GM21367 (cell line): Measurements from ENCODE around the gene AFAP1L1.

Source experiments
- ATAC-seq: cut with Tn5 transposase; IDR thresholded peaks from one replicate; pipeline ENCODE4 v1.9.1; 2021; ENCODE audit not compliant: unreplicated experiment

Gene AFAP1L1

DNA sequence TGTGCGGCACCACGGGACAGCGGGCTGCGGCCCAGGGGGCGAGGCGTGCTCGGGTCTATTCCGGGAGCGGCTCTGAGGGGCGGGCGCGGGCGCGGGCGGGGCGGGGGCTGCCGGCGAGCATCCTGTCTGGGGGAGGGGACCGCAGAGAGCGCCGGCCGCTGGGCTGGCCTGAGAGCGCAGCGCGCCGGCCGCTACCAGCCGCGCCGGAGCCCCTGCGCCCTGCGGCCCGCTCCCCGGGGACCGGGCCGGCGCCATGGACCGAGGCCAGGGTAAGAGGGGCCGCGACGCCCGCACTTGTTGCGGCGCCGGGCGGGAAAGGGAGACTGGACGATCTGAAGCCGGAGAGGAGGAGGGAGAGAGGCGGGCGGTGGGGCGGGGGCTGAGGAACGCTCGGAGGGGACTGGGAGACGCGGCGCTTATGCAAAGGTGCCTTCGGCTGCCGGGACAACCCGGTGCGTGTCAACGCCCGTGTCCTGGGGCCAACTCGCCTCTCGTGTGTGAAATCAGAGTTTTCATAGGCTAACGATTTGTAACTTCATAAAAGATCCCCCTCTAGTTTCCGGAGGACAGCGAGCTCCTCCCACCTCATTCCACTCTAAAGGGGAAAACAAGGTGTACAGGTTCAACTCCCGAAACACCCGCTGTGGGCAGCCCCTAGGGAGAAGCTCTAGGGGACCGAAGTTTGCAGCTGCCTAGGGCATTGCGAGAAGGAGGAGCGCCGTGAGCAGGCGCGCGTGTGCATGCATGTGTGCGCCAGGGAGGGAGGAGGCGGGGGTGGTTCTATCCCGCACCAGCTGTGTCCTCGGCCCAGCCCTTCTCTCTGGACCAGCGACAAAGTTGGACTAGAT is at the start of gene AFAP1L1:
TSS of gene AFAP1L1 (plus strand) at position 144 of the 848 bp plus-strand sequence. CDS start at position 254, 110 bp downstream.
- no peak for ATAC-seq

- ATAC-seq, result no peak
Measured at GRCh38 chr5:149223081-149223848, 48.4 kb upstream of the AFAP1L1 start.

- ATAC-seq, result no peak
Measured at GRCh38 chr5:149224282-149224681, 47.4 kb upstream of the AFAP1L1 start.

DNA sequence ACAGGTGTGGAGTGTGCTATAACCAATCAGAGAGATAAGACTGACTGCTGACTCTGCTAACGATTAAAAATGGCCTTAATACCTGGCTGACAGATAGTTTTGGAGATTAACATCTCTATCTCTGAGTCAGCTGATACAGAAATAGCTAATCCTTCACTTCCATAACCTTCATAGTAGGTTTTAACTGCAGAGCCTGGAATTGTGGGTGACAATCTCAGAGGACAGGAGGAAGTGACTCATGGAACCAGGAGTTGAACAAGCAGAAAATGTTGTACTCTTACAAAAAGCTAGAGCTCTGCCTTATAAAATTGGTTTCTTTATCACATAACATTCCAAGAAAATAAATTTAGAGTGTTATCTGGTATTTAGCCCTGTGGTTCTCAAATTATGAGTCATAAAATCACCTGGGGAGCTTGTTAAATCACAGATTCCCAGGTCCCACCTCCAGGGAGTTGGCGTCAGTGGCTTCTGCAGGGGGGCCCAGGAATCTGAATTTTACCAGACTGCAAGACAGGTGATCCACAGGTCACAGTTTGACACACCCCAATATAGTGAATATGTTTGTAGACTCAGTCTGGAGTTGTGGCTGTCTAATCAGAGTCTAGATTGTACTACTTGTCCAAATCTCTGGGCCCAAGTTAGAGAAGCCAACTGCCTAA is 44.4 kb upstream of the AFAP1L1 start:
- ATAC-seq, result no peak

DNA sequence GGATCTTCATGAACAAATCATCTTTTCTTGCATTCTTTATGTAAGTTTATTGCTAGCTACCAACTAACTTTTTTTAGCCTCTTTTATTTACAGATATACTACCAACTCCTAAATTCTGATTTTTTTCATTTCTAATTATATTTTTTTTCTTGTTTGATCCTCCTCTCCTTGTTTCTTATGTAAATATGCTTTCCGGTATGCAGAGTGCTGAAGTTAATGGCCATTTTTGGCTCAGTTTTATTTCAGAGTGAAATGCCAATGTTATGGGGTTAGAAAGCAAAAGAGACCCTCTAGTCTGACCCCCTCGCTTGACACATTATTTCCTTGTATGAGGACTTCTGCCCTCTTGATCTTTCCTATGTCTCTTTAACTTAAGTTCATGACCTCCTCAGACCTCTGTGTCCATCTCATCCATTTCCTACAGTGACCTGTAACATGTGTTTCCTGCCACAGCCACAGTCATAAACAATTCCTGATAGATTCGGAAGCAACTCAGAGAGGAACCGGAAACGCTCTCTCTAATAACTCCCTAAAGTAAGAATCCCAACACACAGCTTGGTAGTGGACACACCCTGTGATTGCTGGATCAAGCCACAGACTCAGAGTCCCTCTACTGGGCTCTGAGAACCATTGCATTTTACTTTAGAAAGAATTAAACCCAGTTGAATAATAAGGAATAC is 42.9 kb upstream of the AFAP1L1 start:
- no peak for ATAC-seq

GRCh38 chr5:149229298-149229937 is 42.2 kb upstream of the AFAP1L1 start:
- no peak for ATAC-seq

GRCh38 chr5:149235841-149236240 is 35.8 kb upstream of the AFAP1L1 start:
- ATAC-seq, result no peak

- no peak for ATAC-seq
Measured at GRCh38 chr5:149237662-149238061, 34.0 kb upstream of the AFAP1L1 start.

- ATAC-seq, result no peak
Measured at GRCh38 chr5:149238540-149238939, 33.1 kb upstream of the AFAP1L1 start.

DNA sequence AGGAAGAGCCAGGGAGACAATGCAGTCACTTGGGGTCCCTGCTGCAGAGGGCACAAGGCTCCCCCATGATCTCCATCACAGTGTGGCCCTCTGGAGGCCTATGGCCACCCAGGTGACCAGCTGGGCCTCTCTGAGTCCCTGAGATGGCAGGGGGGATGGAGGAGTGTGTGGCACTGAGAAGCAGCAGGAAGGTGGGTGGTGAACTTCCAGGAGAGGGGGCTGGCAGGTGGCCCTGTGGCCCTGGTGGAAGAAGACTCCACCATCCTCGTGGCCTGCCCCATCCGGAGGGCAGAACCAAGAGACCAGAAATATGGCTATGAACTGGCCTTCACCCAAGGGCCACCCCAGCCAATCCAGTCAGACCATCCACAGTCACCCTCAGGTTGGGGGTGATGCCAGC is 31.7 kb upstream of the AFAP1L1 start:
- no peak for ATAC-seq

DNA sequence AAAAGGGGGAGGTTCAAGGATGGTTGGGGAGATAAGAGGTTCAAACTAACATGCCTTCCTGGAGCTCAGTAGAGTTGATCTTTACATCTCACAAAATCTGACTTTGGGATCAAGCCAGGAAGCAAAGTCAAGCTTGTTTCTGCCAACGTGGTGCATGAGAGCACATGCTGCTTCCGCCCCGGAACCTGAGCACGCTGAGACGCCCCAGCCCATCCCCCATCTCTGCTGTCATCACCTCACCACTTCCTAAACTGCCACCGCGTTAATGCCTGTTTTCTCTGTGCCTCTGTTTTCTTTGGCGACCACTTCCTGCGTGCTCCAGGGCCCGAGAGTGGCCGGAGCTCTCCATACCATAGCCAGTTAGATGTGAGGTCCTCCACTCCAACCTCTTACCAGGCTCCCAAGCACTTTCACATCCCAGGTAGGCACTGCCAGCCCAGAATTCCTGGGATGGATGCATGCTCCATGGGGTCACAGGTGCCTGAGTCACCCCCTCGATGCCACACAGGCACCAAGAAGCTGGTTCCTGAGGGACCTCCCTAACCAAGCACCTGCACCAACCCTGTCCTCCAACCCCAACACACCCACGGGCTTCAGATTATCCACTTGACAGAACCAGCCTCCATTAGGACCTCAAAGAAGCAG is 31.2 kb upstream of the AFAP1L1 start:
- ATAC-seq, result peak; percentile 72

GRCh38 chr5:149242339-149242738 is 29.3 kb upstream of the AFAP1L1 start:
- no peak for ATAC-seq

GRCh38 chr5:149246906-149247305 is 24.8 kb upstream of the AFAP1L1 start:
- ATAC-seq, result no peak

GRCh38 chr5:149247726-149248125 is 23.9 kb upstream of the AFAP1L1 start:
- ATAC-seq, result no peak

GRCh38 chr5:149251546-149251945 is 20.1 kb upstream of the AFAP1L1 start:
- no peak for ATAC-seq

GRCh38 chr5:149254506-149254905 is 17.2 kb upstream of the AFAP1L1 start:
- ATAC-seq, result no peak

DNA sequence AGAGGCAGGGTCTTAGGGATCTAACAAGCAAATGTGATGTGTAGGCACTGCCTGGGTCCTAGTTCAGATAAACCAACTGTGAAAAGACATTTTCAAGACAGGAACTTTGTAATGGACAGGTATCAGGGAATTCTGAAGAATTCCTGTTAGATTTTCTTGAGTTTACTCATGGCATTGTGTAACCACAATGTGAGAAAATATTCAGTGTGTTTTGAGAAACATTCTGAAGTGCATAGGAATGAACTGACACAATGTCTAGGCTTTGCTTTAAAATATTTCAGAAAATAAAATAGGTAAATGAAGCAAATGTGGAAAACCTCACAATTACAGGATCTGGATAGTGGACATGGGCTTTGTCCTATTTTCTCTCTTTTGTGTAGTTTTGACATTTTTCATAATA is 15.2 kb upstream of the AFAP1L1 start:
- no peak for ATAC-seq

DNA sequence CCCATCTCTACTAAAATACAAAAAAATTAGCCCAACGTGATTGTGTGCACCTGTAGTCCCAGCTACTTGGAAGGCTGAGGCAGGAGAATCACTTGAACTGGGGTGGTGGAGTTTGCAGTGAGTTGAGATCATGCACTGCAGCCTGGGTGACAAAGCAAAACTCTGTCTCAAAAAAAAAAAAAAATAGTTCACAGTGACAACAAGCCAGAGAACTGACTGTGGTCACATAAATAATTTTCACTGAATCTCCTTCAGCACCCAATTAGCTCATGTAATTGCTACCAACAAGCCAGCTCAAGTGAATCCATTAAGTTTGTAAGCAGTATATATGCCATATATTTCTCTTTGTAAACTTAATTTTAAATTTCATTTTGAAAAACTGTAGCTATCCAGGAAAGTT is 14.5 kb upstream of the AFAP1L1 start:
- no peak for ATAC-seq

DNA sequence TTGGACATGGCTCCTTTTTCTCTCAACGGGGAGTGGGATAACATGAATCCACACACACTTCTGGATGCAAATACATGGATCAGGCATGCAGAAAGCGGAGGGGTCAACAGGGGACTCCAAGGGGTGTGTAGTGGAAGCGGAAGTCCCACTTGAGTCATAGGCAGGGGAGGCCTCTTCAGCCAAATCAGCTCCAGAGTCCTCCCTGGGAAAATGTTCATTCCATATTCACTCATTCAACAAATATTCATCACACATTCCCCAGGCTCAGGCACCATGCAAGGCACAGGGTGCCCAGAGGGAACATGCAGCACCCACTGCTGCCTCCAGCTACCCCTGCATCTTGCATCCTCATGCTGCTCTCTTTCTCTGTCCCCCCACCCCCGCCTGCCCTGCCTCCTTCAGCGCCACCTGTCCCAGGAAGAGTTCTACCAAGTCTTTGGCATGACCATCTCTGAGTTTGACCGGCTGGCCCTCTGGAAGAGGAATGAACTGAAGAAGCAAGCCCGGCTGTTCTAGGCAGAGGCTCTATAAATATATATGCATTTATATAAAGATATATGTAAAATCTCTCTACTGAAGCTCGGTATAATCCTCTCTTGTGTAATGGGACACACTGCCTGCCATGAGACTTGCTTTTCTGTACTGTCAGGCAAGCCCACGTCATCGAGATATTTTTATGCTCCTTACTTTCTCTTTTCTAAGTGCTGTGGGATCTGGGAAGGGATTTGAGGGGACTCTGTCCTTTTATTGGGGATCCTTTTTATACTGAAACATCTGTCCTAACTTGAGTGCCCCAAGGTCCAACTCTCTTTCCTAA is 13.6 kb upstream of the AFAP1L1 start:
- no peak for ATAC-seq
